ENCODE data around the gene PPP1R27. TPM values are rescaled to one million over a fixed set of nuclear protein-coding genes. Genes with fewer than 3 reads are reported as not detected.
A peak's percentile ranks its signal among the peaks of the same experiment; 100 is the strongest.
"Not testable (repeated sequence)": the region's sequence is repeated elsewhere in the genome, so short reads cannot be mapped to it uniquely, and the experiment has no call there.

The PPP1R27 gene
- total and polyA plus RNA-seq, 11 donors: not detected

GRCh38 chr17:81840826-81841778, 6.3 kb upstream of the PPP1R27 start:
- Histone ChIP-seq H3K4me3 (peak overlapping the region in 1 of 12 donors; percentile 19), H3K4me1 (peaks cover 0 to 16% (median 4%) of the 10 kb centered on the region in 12 donors), H3K36me3 (peaks cover 0 to 40% (median 38%) of the 10 kb centered on the region in 9 donors), H3K27me3 (no peaks in the 10 kb centered on the region), H3K27ac (peak overlapping the region; percentile 8 to 82 (median 62)), H3K9me3 (no peaks in the 10 kb centered on the region)
- intact Hi-C loops (cut with DNase I): no loop called here
- DNase-seq: peak in 1 of 5 donors; percentile 51
- TF ChIP-seq, protein P1, sequence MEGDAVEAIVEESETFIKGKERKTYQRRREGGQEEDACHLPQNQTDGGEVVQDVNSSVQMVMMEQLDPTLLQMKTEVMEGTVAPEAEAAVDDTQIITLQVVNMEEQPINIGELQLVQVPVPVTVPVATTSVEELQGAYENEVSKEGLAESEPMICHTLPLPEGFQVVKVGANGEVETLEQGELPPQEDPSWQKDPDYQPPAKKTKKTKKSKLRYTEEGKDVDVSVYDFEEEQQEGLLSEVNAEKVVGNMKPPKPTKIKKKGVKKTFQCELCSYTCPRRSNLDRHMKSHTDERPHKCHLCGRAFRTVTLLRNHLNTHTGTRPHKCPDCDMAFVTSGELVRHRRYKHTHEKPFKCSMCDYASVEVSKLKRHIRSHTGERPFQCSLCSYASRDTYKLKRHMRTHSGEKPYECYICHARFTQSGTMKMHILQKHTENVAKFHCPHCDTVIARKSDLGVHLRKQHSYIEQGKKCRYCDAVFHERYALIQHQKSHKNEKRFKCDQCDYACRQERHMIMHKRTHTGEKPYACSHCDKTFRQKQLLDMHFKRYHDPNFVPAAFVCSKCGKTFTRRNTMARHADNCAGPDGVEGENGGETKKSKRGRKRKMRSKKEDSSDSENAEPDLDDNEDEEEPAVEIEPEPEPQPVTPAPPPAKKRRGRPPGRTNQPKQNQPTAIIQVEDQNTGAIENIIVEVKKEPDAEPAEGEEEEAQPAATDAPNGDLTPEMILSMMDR (IDR thresholded peaks at IDR 0.05): no peak
- no peak for TF ChIP-seq POLR2A (IDR thresholded peaks at IDR 0.05)
- 51 to 70% (median 60%) methylated on average over 37 to 40 of the region's 40 CpGs for WGBS, 4 donors
- ATAC-seq: peak; percentile 28 to 86 (median 59)

DNA sequence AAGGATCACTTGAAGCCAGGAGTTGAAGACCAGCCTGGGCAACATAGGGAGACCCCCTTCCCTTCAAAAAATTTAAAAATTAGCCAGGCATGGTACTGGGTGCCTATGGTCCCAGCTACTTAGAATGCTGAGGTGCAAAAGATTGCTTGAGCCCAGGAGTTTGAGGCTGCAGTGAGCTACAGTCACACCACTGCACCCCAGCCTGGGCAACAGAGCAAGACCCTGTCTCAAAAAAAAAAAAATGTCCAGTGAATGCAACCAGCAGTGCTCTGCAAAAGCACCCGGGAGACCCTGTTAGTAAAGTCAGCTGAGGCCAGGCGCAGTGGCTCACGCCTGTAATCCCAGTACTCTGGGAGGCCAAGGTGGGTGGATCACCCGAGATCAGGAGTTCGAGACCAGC, 5.2 kb upstream of the PPP1R27 start:
- H3K36me3 ChIP-seq: peaks cover 0 to 29% (median 28%) of the 10 kb centered on the region in 9 donors
- H3K4me3 ChIP-seq; H3K9me3 ChIP-seq; H3K27ac ChIP-seq; DNase-seq; ATAC-seq; intact Hi-C loops (cut with DNase I); H3K27me3 ChIP-seq: not testable (repeated sequence)
- peaks cover 0 to 16% (median 4%) of the 10 kb centered on the region in 12 donors for H3K4me1 ChIP-seq
- 95 to 98% (median 97%) methylated on average over 5 of the region's 5 CpGs for WGBS, 4 donors

GRCh38 chr17:81839301-81839700, 4.5 kb upstream of the PPP1R27 start:
- 83 to 90% (median 87%) methylated on average over 15 of the region's 15 CpGs for WGBS, 4 donors
- H3K4me3 ChIP-seq: no peak overlapping the region
- intact Hi-C loops (cut with DNase I): no loop called here
- peaks cover 0 to 21% (median 5%) of the 10 kb centered on the region in 12 donors for H3K4me1 ChIP-seq
- no peak overlapping the region for H3K27ac ChIP-seq
- TF ChIP-seq POLR2A (IDR thresholded peaks at IDR 0.05): no peak
- TF ChIP-seq, protein P1 (IDR thresholded peaks at IDR 0.05): no peak
- H3K27me3 ChIP-seq: no peaks in the 10 kb centered on the region
- no peak for ATAC-seq
- DNase-seq: no peak
- peaks cover 0 to 22% (median 20%) of the 10 kb centered on the region in 9 donors for H3K36me3 ChIP-seq
- H3K9me3 ChIP-seq: no peaks in the 10 kb centered on the region

- TF ChIP-seq, protein P1 (IDR thresholded peaks at IDR 0.05): no peak
- TF ChIP-seq POLR2A (IDR thresholded peaks at IDR 0.05): no peak
- ATAC-seq (no peak), DNase-seq (no peak)
- H3K27ac ChIP-seq: no peak overlapping the region
- no peak overlapping the region for H3K4me3 ChIP-seq
- no peaks in the 10 kb centered on the region for H3K27me3 ChIP-seq
- 48 to 60% (median 54%) methylated on average over 14 to 17 of the region's 17 CpGs for WGBS, 4 donors
- H3K36me3 ChIP-seq: peaks cover 0 to 17% (median 15%) of the 10 kb centered on the region in 9 donors
- no peaks in the 10 kb centered on the region for H3K9me3 ChIP-seq
- peaks cover 0 to 26% (median 9%) of the 10 kb centered on the region in 12 donors for H3K4me1 ChIP-seq
- intact Hi-C loops (cut with DNase I): no loop called here
Observed at GRCh38 chr17:81838753-81839255, 4.0 kb upstream of the PPP1R27 start.

Measured in heart left ventricle (tissue), 16 donors.